ENCODE data around the gene YIPF1. TPM values are rescaled to one million over a fixed set of nuclear protein-coding genes. Genes with fewer than 3 reads are reported as not detected.

Gene YIPF1
- total RNA-seq, 1 donor from 2014 or later: 37.3 TPM

GRCh38 chr1:53833393-53833792, 56.2 kb downstream of the YIPF1 start:
- Mint-ChIP-seq H3K4me1 (ENCODE audit: low read depth) (peaks cover 8% of the 10 kb centered on the region), H3K9me3 (ENCODE audit: low read depth) (no peaks in the 10 kb centered on the region), H3K4me3 (ENCODE audit: low read depth) (no peak overlapping the region), H3K36me3 (ENCODE audit: insufficient read depth) (peaks cover 7% of the 10 kb centered on the region), H3K27ac (no peak overlapping the region), H3K27me3 (no peaks in the 10 kb centered on the region)
- TF ChIP-seq CTCF (IDR thresholded peaks at IDR 0.05; ENCODE audit: unreplicated experiment): no peak
- DNase-seq (ENCODE audit: low spot score, unreplicated experiment): no peak

GRCh38 chr1:53826367-53826766, 63.2 kb downstream of the YIPF1 start:
- no peak for DNase-seq (ENCODE audit: low spot score, unreplicated experiment)
- Mint-ChIP-seq H3K4me3 (ENCODE audit: low read depth) (no peak overlapping the region), H3K4me1 (ENCODE audit: low read depth) (no peaks in the 10 kb centered on the region), H3K9me3 (ENCODE audit: low read depth) (no peaks in the 10 kb centered on the region), H3K36me3 (ENCODE audit: insufficient read depth) (peaks cover 12% of the 10 kb centered on the region), H3K27ac (no peak overlapping the region), H3K27me3 (no peaks in the 10 kb centered on the region)
- no peak for TF ChIP-seq CTCF (IDR thresholded peaks at IDR 0.05; ENCODE audit: unreplicated experiment)

GRCh38 chr1:53825306-53825705, 64.3 kb downstream of the YIPF1 start:
- DNase-seq (ENCODE audit: low spot score, unreplicated experiment): no peak
- H3K27ac Mint-ChIP-seq: no peak overlapping the region
- peaks cover 12% of the 10 kb centered on the region for H3K36me3 Mint-ChIP-seq (ENCODE audit: insufficient read depth)
- H3K27me3 Mint-ChIP-seq: no peaks in the 10 kb centered on the region
- no peak for TF ChIP-seq CTCF (IDR thresholded peaks at IDR 0.05; ENCODE audit: unreplicated experiment)
- H3K4me3 Mint-ChIP-seq (ENCODE audit: low read depth): no peak overlapping the region
- no peaks in the 10 kb centered on the region for H3K4me1 Mint-ChIP-seq (ENCODE audit: low read depth)
- no peaks in the 10 kb centered on the region for H3K9me3 Mint-ChIP-seq (ENCODE audit: low read depth)

GRCh38 chr1:53822931-53823330, 66.7 kb downstream of the YIPF1 start:
- Mint-ChIP-seq H3K27ac (no peak overlapping the region), H3K4me1 (ENCODE audit: low read depth) (no peaks in the 10 kb centered on the region), H3K36me3 (ENCODE audit: insufficient read depth) (peaks cover 14% of the 10 kb centered on the region), H3K27me3 (no peaks in the 10 kb centered on the region), H3K4me3 (ENCODE audit: low read depth) (no peak overlapping the region), H3K9me3 (ENCODE audit: low read depth) (no peaks in the 10 kb centered on the region)
- TF ChIP-seq CTCF (IDR thresholded peaks at IDR 0.05; ENCODE audit: unreplicated experiment): no peak
- DNase-seq (ENCODE audit: low spot score, unreplicated experiment): no peak

- H3K4me3 Mint-ChIP-seq (ENCODE audit: low read depth): no peak overlapping the region
- H3K4me1 Mint-ChIP-seq (ENCODE audit: low read depth): no peaks in the 10 kb centered on the region
- H3K27ac Mint-ChIP-seq: no peak overlapping the region
- DNase-seq (ENCODE audit: low spot score, unreplicated experiment): no peak
- no peaks in the 10 kb centered on the region for H3K27me3 Mint-ChIP-seq
- peaks cover 9% of the 10 kb centered on the region for H3K9me3 Mint-ChIP-seq (ENCODE audit: low read depth)
- peak; percentile 20 for TF ChIP-seq CTCF (IDR thresholded peaks at IDR 0.05; ENCODE audit: unreplicated experiment)
- peaks cover 24% of the 10 kb centered on the region for H3K36me3 Mint-ChIP-seq (ENCODE audit: insufficient read depth)
Measured at GRCh38 chr1:53821380-53821779, 68.2 kb downstream of the YIPF1 start.
